HT1080 (cell line): ENCODE measurements around the gene FAM174B. TPM values are rescaled to one million over a fixed set of nuclear protein-coding genes. Genes with fewer than 3 reads are reported as not detected.
A peak's percentile ranks its signal among the peaks of the same experiment; 100 is the strongest.

Experiments used
- DNase-seq: peaks from one replicate; pipeline ENCODE4 v3.0.0-alpha.2; 2015; ENCODE audit warnings: low read depth
- polyA plus RNA-seq, 2 experiments: library from polyadenylated mRNA; depleted of rRNA; stranded (reverse); fragments of >200 nt; gene quantifications; 2 replicates each; pipeline ENCODE4 v1.2.3, GENCODE V29; 2015
- total RNA-seq: library from RNA; depleted of rRNA; stranded (reverse); fragments of >200 nt; shearing (Covaris generic); gene quantifications from 2 replicates; pipeline ENCODE4 v1.2.3, GENCODE V29; 2014; rRNA removed

Gene FAM174B
- total RNA-seq = 0.37 and 0.63 TPM in 2 replicates
- polyA plus RNA-seq (2015; cell fraction: cytosol; rRNA removed) = 0.55 and 0.94 TPM in 2 replicates
- 0.38 and 2.0 TPM in 2 replicates for polyA plus RNA-seq (2015; cell fraction: nucleus; rRNA removed)

DNA sequence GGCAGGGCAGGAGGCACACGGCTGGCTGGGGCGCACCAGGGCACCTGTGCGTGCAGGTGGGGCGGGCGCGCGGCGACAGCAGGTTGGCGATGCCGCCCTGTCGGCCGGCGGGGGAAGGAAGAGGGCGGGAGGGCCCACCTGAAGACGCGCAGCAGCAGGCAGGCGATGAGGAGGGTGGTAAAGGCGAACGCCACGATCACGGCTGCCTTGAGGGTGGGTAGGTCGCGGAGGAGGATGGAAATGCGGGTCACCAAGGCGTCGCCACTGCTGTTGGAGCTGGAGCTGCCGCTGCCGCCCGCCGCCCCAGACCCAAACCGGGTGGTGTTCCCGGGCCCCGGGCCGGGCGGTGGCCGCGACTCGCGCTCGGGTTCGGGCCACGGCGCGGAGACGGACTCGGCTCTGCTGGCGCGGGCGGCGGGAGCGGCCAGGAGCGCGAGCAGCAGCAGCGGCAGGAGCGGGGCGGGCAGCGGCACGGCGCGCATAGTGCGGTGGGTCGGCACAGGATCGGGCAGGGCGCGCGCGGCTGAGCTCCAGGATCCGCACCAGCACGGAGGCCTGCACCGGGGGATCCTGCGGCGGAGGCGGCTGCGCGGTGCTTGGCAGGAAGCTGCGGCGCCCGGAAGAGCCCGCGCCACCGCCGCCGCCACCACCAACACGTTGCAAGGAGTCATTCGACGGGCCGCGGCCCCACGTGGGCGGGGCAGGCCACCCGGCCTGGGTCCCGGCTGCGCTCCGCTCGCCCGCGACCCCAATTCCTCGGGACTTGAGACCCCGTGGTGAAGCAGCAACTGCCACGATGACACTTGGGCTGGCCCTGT lies at the start of gene FAM174B:
Gene FAM174B (minus strand): TSS at position 598 of the 818 bp plus-strand sequence.
- no peak for DNase-seq

DNA sequence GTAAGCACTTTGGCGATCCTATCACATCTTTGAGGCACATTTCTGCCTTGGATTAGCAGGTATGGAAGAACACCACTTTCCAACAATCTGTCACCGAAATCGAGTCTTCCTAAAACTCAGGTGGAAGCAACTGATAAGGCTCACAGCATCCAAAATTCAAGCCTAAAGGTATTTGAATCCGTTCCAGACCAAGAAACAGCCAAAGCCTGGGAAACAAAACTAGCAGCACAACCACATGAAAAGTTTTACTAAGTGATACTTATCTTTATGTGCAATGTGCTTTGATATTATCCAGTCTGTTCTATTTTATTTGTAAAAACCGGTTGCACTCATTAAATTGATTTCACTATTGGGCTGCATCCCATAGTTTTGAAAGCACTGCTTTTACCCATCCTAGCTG lies 40.5 kb upstream of the FAM174B start:
- DNase-seq = no peak

DNA sequence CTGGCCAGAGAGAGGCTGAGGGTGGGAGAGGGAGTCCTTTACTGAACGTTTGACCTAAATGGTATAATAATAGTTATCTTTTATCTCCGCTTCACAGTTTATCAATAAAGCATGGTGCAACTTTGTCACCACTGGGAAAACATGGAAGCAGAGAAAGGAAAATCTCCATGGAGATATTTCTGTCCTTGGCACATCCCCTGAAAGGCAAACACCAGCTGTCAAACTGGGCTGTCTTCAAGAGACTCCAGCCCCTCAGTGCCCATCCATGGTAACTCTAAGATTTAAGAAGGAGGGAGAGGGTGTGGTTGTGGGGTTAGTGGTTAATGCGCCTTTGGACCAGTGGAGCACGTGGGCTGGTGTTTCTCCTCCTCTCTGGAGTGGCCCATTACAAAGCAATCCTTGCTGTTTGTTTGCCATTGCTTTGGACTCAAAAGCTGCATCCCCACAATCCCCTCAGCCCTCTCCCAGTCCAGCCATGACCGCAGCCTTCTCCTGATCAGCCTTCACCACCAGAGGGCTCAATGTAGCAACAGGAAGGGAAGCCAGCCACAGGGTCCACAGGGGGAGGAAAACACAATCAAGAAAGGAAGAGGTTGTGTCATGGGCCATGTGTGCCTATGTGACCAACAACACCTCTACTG lies 38.2 kb upstream of the FAM174B start:
- DNase-seq = peak; percentile 41

DNA sequence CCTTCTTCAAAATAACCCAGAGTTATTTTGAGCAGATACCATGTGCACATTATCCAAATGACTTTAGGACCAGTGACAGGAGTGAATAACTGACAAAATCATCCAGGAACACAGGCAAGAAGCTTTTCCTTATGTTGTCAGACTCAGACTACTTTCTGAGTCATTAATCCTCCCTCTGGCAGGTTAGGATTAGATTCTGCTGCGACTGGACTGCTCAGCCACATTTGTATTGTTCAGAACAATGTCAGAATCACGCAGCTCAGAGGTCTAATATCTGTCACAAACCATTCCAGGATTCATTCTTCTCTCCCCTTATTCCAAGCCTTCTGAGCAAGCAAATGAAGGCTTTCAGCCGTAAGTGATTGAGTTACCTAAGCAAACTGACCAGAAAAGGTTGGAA lies 34.8 kb upstream of the FAM174B start:
- DNase-seq = no peak

DNA sequence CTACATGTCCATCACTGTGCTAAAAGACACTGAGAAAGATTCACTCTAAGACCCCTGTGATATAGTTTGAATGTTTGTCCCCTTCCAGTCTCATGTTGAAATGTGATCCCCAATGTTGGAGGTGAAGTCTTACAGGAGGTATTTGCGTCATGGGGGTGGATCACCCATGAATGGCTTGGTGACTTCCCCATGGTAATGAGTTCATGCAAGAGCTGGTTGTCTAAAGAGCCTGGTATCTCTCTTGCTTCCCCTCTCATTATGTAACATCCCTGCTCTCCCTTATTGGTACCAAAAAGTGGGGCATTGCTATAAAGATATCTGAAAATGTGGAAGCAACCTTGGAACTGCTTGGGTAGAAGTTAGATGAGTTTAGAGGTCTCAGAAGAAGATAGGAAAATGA lies 32.2 kb upstream of the FAM174B start:
- DNase-seq = no peak

DNA sequence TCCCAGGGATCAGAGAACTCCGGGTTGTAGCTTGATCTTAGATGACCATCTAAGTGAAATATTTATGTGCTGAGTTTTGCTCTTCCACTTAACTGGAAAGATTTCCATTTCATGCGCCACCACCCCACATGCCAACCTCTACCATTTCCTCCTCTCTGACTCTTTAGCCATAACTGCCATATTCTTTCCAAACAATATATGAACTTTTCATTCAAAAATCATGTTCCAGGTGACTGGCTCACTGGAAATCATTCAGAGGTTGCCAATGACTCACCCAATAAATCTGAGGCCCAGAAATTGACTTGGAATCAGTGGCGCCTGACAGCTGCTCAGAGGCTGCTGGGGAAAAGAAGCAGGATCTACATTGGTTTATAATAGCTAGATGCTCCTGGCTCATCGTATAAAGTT lies 31.6 kb upstream of the FAM174B start:
- no peak for DNase-seq

DNA sequence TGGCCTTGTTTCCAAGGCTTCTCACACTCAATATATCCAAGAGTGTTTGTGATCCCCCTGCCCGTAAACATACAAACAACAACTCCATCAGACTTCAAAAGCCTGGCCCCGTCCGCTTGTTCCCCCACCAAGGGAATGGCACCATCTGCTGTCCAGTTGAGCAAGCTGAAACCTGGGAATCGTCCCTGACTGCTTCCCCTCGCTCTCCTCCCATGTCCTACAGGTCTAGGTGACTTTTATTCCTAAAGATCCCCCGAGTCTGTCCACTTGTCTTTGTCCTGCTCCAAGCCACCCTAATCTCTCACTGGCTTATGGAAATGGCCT lies 27.9 kb upstream of the FAM174B start:
- DNase-seq = no peak

DNA sequence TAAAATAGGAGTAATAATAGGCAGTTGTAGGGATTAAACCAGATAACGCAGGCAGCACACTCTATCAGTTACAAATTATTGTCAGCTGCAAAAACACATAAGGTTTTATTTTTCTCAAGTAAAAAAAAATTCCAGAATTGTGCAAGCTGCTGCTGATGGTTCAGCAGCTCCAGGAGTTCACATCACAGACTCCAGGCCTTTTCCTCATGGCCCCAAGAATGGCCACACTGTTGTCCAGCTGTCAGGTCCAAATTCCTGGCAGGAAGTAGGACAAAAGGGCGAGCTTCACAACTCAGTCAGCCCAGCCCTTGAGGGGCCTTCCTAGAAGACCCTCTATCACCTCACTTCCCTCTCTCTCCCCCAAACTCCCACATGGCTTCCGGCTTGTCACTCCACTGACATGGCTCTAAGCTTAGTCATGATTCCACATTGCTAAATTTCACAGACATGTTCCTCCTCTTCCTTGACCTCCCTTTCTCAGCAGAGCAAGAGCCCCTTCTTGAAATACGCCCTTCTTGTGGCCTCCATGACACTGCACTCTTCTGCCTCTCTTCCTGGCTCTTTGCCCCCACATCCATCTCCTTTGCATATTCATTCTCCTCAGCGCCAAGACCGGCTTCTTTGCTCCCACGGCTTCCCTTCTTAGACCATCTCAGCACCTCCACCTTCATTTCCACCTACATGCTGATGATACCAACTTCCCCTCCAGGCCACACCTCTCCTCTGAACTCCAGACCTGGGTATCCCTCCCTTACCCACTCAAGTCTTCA lies 27.4 kb upstream of the FAM174B start:
- DNase-seq = no peak

DNA sequence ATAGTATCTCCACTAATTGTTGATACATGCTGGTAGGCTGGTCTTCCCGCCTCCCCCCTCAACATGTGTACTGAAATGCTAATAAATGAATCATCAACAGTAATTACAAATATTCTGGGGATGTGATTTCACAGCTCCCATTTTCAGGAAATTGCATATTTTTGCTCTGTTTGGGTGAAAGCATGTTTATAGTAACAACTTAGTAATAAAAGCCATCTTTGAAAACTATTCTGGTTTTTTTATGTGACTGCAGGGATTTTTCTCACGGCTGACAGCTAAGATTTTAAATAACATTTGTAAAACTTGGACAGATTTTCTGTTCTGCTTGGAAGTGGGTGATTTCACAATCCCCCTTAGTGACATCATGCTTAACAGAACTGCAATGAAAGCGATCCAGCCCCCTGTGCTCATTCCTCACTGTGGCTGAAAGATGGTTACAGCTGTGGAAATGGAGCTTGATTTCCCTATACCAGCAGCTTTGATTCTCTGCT lies 25.6 kb upstream of the FAM174B start:
- DNase-seq = no peak

DNA sequence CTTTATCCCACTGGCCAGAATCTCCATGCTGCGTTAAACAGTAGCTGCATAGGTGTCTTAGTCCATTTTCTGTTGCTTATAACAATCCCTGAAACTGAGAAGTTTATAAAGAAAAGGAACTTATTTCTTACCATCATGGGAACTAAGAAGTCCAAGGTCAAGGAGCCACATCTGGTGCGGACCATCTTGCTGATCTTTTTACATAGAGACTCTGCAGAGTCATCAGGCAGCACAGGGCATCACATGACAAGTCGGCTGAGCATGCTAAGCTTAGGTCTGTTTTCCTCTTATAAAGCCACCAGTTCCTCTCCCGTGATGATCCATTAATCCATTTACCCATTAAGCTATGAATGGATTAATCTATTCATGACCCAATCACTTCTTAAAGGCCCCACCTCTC lies 22.4 kb upstream of the FAM174B start:
- no peak for DNase-seq

DNA sequence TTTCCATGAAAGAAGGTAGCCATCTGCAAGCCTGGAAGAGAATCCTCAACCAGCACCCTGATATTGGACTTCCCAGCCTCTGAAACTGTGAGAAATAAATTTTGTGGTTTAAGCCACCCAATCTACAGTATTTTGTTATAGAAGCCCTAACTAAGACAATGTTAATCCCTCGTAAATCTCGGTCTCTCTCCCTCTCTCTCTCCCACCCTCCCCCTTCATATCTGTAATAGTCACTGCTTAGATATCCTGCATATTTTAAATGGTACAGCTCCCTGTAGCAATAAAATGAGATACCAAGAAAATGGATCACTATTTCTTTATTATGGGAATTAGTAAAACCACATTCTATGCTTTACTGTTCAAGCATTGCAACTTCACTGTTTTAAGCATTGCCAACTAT lies 21.0 kb upstream of the FAM174B start:
- no peak for DNase-seq

DNA sequence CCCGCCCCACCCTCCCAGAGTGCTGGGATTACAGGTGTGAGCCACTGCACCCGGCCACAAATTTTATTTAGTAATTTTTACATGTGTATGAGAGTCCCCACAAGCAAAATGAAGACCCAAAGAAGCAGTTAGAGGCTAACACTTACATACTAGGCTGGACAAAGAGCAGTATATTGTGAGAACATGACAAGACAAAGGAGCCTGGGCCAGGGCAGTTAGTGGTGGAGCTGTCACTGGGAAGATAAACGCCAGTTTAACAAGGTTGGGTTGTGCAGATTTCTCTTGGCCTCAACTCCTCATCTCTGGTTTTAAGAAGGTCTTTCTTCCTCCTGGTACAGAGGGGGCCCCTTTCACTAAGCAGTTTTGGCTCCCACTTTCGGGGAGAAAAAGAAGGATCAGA lies 19.9 kb upstream of the FAM174B start:
- no peak for DNase-seq

DNA sequence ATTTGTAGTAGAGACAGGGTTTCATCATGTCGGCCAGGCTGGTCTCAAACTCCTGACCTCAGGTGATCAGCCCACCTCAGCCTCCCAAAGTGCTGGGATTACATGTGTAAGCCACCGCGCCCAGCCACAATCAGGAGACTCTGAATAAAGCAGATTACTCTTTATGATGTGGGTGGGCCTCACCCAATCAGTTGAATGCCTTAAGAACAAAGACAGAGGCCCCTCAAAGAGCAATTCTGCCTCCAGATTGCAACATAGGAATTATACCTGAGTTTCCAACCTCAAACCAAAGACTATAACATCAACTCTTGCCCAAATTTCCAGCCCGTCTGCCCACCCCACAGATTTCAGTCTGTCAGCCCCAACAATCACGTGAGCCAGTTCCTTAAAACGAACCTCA lies 18.8 kb upstream of the FAM174B start:
- DNase-seq = no peak

DNA sequence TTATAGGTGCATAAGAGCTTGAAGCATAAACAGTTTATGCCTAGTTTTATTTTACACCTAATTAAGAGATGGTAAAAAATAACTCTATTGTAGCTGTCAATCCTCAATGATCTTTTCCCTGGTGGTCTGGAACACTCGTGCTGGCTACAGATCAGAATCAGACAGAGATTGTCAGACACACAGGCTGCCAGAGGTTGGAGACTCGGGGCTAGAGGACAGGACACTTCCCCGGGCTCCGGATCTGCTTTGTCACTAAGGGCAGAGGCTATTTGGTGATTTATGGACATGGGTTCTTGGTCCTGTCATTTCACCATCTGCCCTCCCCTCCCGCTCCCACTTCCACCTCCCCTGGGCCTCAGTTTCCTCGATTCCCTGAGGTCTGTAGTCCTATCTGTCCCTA lies 16.5 kb upstream of the FAM174B start:
- no peak for DNase-seq

DNA sequence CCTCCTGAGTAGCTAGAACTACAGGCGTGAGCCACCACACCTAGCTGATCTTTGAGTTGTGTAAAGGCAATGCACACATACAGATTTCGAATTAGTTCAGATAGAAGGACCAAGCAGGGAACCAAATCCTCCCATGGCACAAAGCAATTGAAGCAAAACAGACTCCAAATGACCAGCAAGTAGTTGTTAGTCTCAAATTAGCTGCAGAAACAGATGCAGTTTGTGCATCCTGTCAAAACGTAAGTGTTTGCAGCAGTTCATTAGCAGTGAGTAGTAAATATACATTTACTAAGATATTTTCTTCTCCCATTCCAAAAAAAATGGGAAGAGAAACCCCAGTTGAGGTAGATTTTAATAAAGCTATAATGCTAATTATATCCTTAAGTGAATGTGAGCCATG lies 15.8 kb upstream of the FAM174B start:
- DNase-seq = no peak

DNA sequence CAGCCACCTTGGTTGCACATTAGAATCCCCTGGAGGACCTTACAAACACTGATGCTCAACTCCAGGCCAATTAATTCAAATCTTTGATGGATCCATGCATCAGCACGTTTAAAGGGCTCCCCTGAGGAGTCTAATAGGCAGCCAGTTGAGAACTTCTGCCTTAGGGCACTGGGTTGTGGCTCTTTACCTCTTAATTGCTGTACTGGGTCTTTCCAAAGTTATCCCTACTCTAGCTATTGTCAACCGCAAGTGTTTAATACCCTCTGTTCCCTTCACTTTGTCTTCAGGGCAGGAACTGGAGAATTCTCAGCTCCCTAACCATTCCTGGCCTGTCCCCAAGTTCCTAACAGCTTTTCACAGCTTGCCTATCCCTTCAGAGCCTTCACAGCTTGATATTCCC lies 15.0 kb upstream of the FAM174B start:
- DNase-seq = no peak

DNA sequence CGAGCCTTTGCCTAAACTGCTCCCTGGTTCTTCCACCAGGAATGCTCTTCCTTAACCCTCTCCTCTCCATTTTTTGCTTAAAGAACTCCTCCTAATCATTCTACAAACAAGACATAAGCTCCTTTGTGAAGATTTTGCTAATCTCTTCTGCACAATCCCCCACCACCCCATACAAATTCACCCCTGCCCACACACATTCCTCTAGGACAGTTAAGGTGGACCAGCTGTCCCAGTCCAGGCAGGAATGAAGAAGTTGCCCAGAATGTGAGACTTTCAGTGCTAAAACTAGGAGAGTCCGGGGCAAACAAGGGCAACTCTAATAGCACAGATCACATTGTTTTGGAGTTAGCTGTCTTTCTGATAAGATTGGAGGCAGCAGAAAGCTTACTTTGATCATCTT lies 13.9 kb upstream of the FAM174B start:
- DNase-seq = no peak

DNA sequence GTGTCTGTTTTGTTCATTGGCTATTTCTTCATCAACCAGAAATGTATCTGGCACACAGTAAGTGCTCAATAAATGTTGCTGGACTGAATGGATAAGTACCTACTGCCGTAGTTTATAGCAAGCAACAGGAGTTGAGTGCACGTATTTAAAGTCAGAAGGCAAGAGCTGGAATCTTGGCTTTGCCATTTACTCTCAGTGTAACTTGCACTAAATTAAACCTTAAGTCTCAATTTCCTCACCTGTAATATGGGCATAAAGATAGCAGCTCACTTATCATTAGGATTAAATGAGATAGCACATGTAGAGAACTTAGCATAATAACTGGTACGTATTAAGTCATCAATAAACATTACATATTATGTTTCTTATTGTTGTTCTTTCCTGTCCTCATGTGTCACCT lies 13.0 kb upstream of the FAM174B start:
- no peak for DNase-seq

DNA sequence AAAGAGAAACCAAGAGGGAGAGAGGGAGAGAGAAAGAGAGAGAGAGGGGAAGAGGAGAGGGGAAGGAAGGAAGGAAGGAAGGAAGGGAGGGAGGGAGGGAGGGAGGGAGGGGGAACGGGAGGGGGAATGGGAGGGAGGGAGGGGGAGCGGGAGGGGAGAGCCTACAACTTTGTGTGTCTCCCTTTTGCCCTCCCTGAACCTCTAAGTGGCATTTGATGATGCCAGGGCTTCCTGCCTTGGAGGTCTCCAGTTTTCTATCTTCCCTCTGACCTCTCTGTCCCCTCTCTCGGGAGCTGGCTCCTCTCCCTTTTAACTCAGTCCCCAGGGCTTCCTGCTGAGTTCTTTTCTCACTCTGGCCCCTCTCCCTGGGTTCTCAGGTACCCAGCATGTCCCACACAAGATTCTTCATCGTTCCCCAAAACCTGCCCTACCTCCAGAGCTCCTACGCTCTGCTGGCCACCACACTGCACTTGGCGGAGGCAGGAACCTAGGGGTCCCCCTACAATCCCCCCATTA lies 12.5 kb upstream of the FAM174B start:
- DNase-seq = no peak

DNA sequence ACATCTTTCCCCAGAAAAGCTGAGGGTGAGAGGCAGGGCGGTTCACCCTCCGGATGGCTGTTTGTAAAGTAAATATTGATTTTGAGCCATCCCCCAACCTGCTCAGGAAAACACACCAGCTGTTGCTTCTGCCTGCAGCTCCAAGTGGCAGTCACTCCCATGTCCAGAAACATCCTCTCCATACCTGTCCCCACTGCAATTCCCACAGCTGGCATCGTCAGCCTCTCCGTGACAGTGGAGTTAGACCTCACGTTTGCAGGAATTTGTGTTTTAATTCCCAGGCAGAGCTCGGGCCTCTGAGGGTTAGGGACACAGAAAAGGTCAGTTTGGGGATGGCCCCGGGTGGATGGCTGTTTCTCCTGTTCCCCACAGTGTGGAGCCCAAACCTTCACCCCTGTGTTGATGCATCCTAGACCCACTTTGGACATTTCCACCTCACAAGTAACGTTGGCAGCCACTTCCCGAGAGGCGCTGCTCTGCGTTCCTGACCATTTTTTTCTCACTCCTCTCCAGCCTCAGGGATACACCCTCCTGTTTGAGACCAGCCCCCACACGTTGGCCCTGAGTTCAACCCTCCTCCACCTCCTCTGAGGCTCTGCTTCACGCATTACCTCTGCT lies 11.8 kb upstream of the FAM174B start:
- no peak for DNase-seq

DNA sequence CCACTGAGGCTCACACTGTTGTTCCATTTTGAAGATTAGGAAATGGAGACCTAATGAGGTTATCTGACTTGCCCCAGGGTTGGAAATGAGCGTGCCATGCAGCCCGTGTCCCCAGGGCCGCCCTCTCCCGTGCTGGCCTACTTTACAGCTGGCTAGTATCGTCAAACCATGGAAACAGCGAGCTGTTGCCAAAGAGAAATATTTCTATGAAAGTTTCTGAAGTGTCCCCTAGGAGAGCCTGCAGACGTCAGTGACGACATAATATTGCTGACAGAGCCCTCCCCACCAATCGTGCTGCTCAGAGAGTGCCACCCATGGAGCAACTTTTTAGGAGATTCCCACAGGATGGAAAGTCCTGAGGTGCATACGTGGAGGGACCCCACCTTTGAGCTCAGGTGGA lies 11.2 kb upstream of the FAM174B start:
- no peak for DNase-seq
